Neural cell (in vitro differentiated cells): ENCODE data around the gene KIF2A.

Source experiments
- EP300 ChIP-seq: fragments of 450-650 bp; conservative IDR thresholded peaks from 2 replicates; pipeline ENCODE4 v1.6.1; 2014; ENCODE audit warnings: antibody characterized with exemption, mild to moderate bottlenecking, moderate library complexity; ENCODE audit not compliant: poor library complexity, severe bottlenecking
- EZH2 ChIP-seq: fragments of 200-600, 300-800 bp; shearing (Covaris generic), sonication (generic); IDR thresholded peaks from 2 replicates; pipeline ENCODE4 v1.6.1; 2014; ENCODE audit warnings: antibody characterized with exemption, low read length, borderline replicate concordance, mild to moderate bottlenecking; ENCODE audit not compliant: insufficient read depth, poor library complexity, severe bottlenecking
- POLR2AphosphoS5 ChIP-seq: IDR thresholded peaks from 2 replicates; pipeline ENCODE4 v1.6.1; 2012
- SMC3 ChIP-seq: fragments of 450-650 bp; conservative IDR thresholded peaks from 2 replicates; pipeline ENCODE4 v1.6.1; 2014; ENCODE audit warnings: antibody characterized with exemption, mild to moderate bottlenecking, moderate library complexity; ENCODE audit not compliant: poor library complexity
- TAF1 ChIP-seq: IDR thresholded peaks from 2 replicates; pipeline ENCODE4 v1.6.1; 2012; ENCODE audit warnings: low read depth
- TF ChIP-seq, protein P1 (sequence below): fragments of 450-650 bp; IDR thresholded peaks from 2 replicates; pipeline ENCODE4 v1.5.1; 2014; ENCODE audit warnings: antibody characterized with exemption, mild to moderate bottlenecking, moderate library complexity; ENCODE audit not compliant: poor library complexity, severe bottlenecking

DNA sequence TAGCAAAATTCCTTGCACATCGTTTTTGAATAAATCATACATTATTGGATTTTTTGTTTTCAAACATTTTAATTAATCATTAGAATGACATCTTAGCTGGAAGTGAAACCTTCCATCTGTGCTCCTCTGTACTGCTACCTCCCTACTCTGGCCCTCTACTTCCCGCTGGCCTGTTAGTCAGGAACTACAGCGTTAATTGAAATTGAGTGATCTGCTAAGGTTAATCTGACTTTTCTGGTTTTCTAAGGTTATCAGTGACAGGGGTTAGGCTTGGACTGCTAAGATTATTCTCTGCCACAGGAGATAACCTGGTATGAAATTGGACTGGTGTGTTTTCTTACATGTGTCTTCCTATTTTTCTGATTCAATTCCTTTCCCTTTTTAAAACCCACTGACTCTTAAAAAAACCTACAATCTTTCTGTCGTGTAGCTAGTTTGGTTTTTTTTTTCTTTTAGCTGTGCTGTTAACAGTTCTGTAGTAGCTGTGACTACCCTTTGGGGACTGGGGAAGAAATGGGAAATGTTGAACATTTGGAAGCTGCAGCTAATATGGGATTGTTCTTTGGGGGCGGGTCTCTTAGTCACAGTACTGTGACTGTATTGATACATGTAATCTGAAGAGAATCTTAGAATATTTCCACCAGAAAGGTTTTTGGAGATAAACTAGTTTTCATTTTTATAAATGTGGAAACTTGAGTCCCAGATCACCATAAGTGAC, 4.6 kb downstream of the KIF2A start:
- TF ChIP-seq POLR2AphosphoS5: no peak
- TF ChIP-seq, protein P1, sequence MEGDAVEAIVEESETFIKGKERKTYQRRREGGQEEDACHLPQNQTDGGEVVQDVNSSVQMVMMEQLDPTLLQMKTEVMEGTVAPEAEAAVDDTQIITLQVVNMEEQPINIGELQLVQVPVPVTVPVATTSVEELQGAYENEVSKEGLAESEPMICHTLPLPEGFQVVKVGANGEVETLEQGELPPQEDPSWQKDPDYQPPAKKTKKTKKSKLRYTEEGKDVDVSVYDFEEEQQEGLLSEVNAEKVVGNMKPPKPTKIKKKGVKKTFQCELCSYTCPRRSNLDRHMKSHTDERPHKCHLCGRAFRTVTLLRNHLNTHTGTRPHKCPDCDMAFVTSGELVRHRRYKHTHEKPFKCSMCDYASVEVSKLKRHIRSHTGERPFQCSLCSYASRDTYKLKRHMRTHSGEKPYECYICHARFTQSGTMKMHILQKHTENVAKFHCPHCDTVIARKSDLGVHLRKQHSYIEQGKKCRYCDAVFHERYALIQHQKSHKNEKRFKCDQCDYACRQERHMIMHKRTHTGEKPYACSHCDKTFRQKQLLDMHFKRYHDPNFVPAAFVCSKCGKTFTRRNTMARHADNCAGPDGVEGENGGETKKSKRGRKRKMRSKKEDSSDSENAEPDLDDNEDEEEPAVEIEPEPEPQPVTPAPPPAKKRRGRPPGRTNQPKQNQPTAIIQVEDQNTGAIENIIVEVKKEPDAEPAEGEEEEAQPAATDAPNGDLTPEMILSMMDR: no peak
- no peak for TF ChIP-seq SMC3
- no peak for TF ChIP-seq EZH2
- no peak for TF ChIP-seq EP300
- TF ChIP-seq TAF1: no peak
